MM.1S (cell line): ENCODE measurements around the gene TRIM71.

ENCODE experiments used
- DNase-seq: peaks from one replicate; pipeline ENCODE4 v3.0.0-alpha.2; 2015
- H2AFZ ChIP-seq: fragments of 300-600 bp; sonication (generic); 2 replicates; pipeline ENCODE4 v1.6.0; 2016; ENCODE audit warnings: antibody characterized with exemption, low read length
- H3F3A ChIP-seq: fragments of 300-600 bp; sonication (generic); 2 replicates; pipeline ENCODE4 v1.6.1; 2016; ENCODE audit warnings: mild to moderate bottlenecking, antibody characterized with exemption, low read length, moderate library complexity, mixed read lengths; ENCODE audit not compliant: insufficient read depth
- H3K27ac ChIP-seq: fragments of 300-600 bp; sonication (generic); 2 replicates; pipeline ENCODE4 v1.5.1; 2016; ENCODE audit warnings: mild to moderate bottlenecking, low read length
- H3K27me3 ChIP-seq: fragments of 300-600 bp; sonication (generic); replicated peaks from 2 replicates; pipeline ENCODE4 v1.6.0; 2016; ENCODE audit warnings: low read length; ENCODE audit not compliant: insufficient read depth
- H3K36me3 ChIP-seq: fragments of 300-600 bp; sonication (generic); replicated peaks from 2 replicates; pipeline ENCODE4 v1.6.1; 2016; ENCODE audit warnings: mild to moderate bottlenecking, low read length, mixed read lengths; ENCODE audit not compliant: insufficient read depth
- H3K4me1 ChIP-seq: fragments of 300-600 bp; sonication (generic); 2 replicates; pipeline ENCODE4 v1.6.1; 2016; ENCODE audit warnings: low read length, mixed read lengths
- H3K4me2 ChIP-seq: fragments of 300-600 bp; sonication (generic); 2 replicates; pipeline ENCODE4 v1.6.0; 2016; ENCODE audit warnings: low read depth, low read length
- H3K4me3 ChIP-seq: fragments of 300-600 bp; sonication (generic); 2 replicates; pipeline ENCODE4 v1.5.1; 2016; ENCODE audit warnings: low read length, mixed read lengths
- H3K79me2 ChIP-seq: fragments of 300-600 bp; sonication (generic); 2 replicates; pipeline ENCODE4 v1.6.1; 2016; ENCODE audit warnings: mixed run types, low read length, mixed read lengths
- H3K9ac ChIP-seq: fragments of 300-600 bp; sonication (generic); 2 replicates; pipeline ENCODE4 v1.6.1; 2016; ENCODE audit warnings: low read length, mixed read lengths
- H3K9me2 ChIP-seq: fragments of 300-600 bp; sonication (generic); replicated peaks from 2 replicates; pipeline ENCODE4 v1.6.1; 2016; ENCODE audit warnings: mild to moderate bottlenecking, low read length, mixed read lengths; ENCODE audit not compliant: insufficient read depth
- H3K9me3 ChIP-seq: fragments of 300-600 bp; sonication (generic); replicated peaks from 2 replicates; pipeline ENCODE4 v1.6.1; 2016; ENCODE audit warnings: mild to moderate bottlenecking, low read length, mixed read lengths; ENCODE audit not compliant: insufficient read depth
- H4K20me1 ChIP-seq: fragments of 300-600 bp; sonication (generic); 2 replicates; pipeline ENCODE4 v1.6.1; 2016; ENCODE audit warnings: mild to moderate bottlenecking, low read length, moderate library complexity, mixed read lengths; ENCODE audit not compliant: insufficient read depth
- CTCF ChIP-seq: fragments of 300-600 bp; sonication (generic); IDR thresholded peaks from 2 replicates; pipeline ENCODE4 v1.5.1; 2016; ENCODE audit warnings: antibody characterized with exemption, low read length, mixed read lengths
- EZH2 ChIP-seq: fragments of 300-600 bp; sonication (generic); optimal IDR thresholded peaks from 2 replicates; pipeline ENCODE3; 2017; ENCODE audit warnings: low read depth, mild to moderate bottlenecking, antibody characterized with exemption, low read length, mixed read lengths
- EZH2phosphoT487 ChIP-seq: fragments of 300-600 bp; sonication (generic); IDR thresholded peaks from 2 replicates; pipeline ENCODE4 v1.6.1; 2018; ENCODE audit warnings: antibody characterized with exemption, low read length

The TRIM71 gene

GRCh38 chr3:32818970-32819511 lies 1.2 kb downstream of the TRIM71 start:
- Histone ChIP-seq H3K79me2 (no peaks in the 10 kb centered on the region), H3F3A (no peaks in the 10 kb centered on the region), H3K9ac (no peak overlapping the region), H3K9me2 (no peaks in the 10 kb centered on the region), H3K4me2 (no peak overlapping the region), H3K27ac (no peak overlapping the region), H4K20me1 (no peaks in the 10 kb centered on the region), H3K27me3 (no peaks in the 10 kb centered on the region), H3K4me1 (no peaks in the 10 kb centered on the region), H3K9me3 (no peaks in the 10 kb centered on the region), H3K36me3 (no peaks in the 10 kb centered on the region), H2AFZ (no peak overlapping the region), H3K4me3 (no peak overlapping the region)
- TF ChIP-seq CTCF (no peak), EZH2phosphoT487 (no peak), EZH2 (no peak)
- no peak for DNase-seq

GRCh38 chr3:32819551-32820348 lies 2.0 kb downstream of the TRIM71 start:
- H3K27ac ChIP-seq = no peak overlapping the region
- no peak overlapping the region for H2AFZ ChIP-seq
- no peaks in the 10 kb centered on the region for H3K36me3 ChIP-seq
- no peaks in the 10 kb centered on the region for H4K20me1 ChIP-seq
- no peaks in the 10 kb centered on the region for H3K9me2 ChIP-seq
- H3K4me3 ChIP-seq = no peak overlapping the region
- no peak overlapping the region for H3K9ac ChIP-seq
- TF ChIP-seq EZH2phosphoT487 (no peak), EZH2 (no peak), CTCF (no peak)
- H3K9me3 ChIP-seq = no peaks in the 10 kb centered on the region
- no peaks in the 10 kb centered on the region for H3F3A ChIP-seq
- no peaks in the 10 kb centered on the region for H3K79me2 ChIP-seq
- no peak for DNase-seq
- H3K27me3 ChIP-seq = no peaks in the 10 kb centered on the region
- no peaks in the 10 kb centered on the region for H3K4me1 ChIP-seq
- no peak overlapping the region for H3K4me2 ChIP-seq

- no peak overlapping the region for H2AFZ ChIP-seq
- no peak for DNase-seq
- H3F3A ChIP-seq = no peaks in the 10 kb centered on the region
- H3K27ac ChIP-seq = no peak overlapping the region
- no peaks in the 10 kb centered on the region for H3K4me1 ChIP-seq
- no peaks in the 10 kb centered on the region for H3K9me2 ChIP-seq
- H4K20me1 ChIP-seq = no peaks in the 10 kb centered on the region
- no peaks in the 10 kb centered on the region for H3K36me3 ChIP-seq
- no peak overlapping the region for H3K4me2 ChIP-seq
- H3K79me2 ChIP-seq = no peaks in the 10 kb centered on the region
- TF ChIP-seq EZH2phosphoT487 = no peak
- TF ChIP-seq CTCF = no peak
- no peak for TF ChIP-seq EZH2
- H3K9me3 ChIP-seq = no peaks in the 10 kb centered on the region
- H3K9ac ChIP-seq = no peak overlapping the region
- H3K27me3 ChIP-seq = no peaks in the 10 kb centered on the region
- no peak overlapping the region for H3K4me3 ChIP-seq
Observed at GRCh38 chr3:32820430-32820829, 2.6 kb downstream of the TRIM71 start.
